ENCODE measurements around the gene HOXA11. TPM values are rescaled to one million over a fixed set of nuclear protein-coding genes. Genes with fewer than 3 reads are reported as not detected.

The HOXA11 gene
- total and polyA plus RNA-seq, 10 of the 15 experiments (the other 5 are each of a cell fraction or from before 2014, with no cell fraction given), result not detected

- TF ChIP-seq, protein P1, sequence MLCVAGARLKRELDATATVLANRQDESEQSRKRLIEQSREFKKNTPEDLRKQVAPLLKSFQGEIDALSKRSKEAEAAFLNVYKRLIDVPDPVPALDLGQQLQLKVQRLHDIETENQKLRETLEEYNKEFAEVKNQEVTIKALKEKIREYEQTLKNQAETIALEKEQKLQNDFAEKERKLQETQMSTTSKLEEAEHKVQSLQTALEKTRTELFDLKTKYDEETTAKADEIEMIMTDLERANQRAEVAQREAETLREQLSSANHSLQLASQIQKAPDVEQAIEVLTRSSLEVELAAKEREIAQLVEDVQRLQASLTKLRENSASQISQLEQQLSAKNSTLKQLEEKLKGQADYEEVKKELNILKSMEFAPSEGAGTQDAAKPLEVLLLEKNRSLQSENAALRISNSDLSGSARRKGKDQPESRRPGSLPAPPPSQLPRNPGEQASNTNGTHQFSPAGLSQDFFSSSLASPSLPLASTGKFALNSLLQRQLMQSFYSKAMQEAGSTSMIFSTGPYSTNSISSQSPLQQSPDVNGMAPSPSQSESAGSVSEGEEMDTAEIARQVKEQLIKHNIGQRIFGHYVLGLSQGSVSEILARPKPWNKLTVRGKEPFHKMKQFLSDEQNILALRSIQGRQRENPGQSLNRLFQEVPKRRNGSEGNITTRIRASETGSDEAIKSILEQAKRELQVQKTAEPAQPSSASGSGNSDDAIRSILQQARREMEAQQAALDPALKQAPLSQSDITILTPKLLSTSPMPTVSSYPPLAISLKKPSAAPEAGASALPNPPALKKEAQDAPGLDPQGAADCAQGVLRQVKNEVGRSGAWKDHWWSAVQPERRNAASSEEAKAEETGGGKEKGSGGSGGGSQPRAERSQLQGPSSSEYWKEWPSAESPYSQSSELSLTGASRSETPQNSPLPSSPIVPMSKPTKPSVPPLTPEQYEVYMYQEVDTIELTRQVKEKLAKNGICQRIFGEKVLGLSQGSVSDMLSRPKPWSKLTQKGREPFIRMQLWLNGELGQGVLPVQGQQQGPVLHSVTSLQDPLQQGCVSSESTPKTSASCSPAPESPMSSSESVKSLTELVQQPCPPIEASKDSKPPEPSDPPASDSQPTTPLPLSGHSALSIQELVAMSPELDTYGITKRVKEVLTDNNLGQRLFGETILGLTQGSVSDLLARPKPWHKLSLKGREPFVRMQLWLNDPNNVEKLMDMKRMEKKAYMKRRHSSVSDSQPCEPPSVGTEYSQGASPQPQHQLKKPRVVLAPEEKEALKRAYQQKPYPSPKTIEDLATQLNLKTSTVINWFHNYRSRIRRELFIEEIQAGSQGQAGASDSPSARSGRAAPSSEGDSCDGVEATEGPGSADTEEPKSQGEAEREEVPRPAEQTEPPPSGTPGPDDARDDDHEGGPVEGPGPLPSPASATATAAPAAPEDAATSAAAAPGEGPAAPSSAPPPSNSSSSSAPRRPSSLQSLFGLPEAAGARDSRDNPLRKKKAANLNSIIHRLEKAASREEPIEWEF (IDR thresholded peaks at IDR 0.05; ENCODE audit: insufficient replicate concordance, low read depth, low read length), result no peak
- TF ChIP-seq RB1 (IDR thresholded peaks at IDR 0.05; ENCODE audit: borderline replicate concordance) (peak; percentile 89; the same call in 1 of the 2 replicates), SMC3 (IDR thresholded peaks at IDR 0.05; ENCODE audit: borderline replicate concordance, low read length) (peak; percentile 71), CBX3 (IDR thresholded peaks at IDR 0.05; ENCODE audit: borderline replicate concordance, low read depth) (no peak), SUZ12 (IDR thresholded peaks at IDR 0.05; ENCODE audit: unreplicated experiment) (no peak), LARP7 (IDR thresholded peaks at IDR 0.05) (peak; percentile 23; the same call in 1 of the 2 replicates), MXI1 (IDR thresholded peaks at IDR 0.05; ENCODE audit: low read depth, low read length) (peak; percentile 43; the same call in 1 of the 2 replicates), PAX8 (IDR thresholded peaks at IDR 0.05) (no peak), ATF7 (IDR thresholded peaks at IDR 0.05; ENCODE audit: low read depth) (no peak), KLF5 (IDR thresholded peaks at IDR 0.05; ENCODE audit: partially characterized antibody) (peak; percentile 46), HDAC6 (IDR thresholded peaks at IDR 0.05; ENCODE audit: unreplicated experiment) (no peak), NR2C1 (IDR thresholded peaks at IDR 0.05) (peak; percentile 37; the same call in 1 of the 2 replicates), CBFB (IDR thresholded peaks at IDR 0.05; ENCODE audit: low read depth) (no peak), CHD2 (IDR thresholded peaks at IDR 0.05; ENCODE audit: borderline replicate concordance, low read depth, low read length) (no peak), NBN (IDR thresholded peaks at IDR 0.05) (0 out of 2 replicates have a peak, but pooled peaks have one; percentile 21), RAD21 (IDR thresholded peaks at IDR 0.05; ENCODE audit: insufficient read depth, low read depth, low read length) (peak; percentile 70), BCLAF1 (IDR thresholded peaks at IDR 0.05) (no peak), POLR2A (IDR thresholded peaks at IDR 0.05; ENCODE audit: low read depth, low read length) (no peak)
- TF ChIP-seq, protein P2, sequence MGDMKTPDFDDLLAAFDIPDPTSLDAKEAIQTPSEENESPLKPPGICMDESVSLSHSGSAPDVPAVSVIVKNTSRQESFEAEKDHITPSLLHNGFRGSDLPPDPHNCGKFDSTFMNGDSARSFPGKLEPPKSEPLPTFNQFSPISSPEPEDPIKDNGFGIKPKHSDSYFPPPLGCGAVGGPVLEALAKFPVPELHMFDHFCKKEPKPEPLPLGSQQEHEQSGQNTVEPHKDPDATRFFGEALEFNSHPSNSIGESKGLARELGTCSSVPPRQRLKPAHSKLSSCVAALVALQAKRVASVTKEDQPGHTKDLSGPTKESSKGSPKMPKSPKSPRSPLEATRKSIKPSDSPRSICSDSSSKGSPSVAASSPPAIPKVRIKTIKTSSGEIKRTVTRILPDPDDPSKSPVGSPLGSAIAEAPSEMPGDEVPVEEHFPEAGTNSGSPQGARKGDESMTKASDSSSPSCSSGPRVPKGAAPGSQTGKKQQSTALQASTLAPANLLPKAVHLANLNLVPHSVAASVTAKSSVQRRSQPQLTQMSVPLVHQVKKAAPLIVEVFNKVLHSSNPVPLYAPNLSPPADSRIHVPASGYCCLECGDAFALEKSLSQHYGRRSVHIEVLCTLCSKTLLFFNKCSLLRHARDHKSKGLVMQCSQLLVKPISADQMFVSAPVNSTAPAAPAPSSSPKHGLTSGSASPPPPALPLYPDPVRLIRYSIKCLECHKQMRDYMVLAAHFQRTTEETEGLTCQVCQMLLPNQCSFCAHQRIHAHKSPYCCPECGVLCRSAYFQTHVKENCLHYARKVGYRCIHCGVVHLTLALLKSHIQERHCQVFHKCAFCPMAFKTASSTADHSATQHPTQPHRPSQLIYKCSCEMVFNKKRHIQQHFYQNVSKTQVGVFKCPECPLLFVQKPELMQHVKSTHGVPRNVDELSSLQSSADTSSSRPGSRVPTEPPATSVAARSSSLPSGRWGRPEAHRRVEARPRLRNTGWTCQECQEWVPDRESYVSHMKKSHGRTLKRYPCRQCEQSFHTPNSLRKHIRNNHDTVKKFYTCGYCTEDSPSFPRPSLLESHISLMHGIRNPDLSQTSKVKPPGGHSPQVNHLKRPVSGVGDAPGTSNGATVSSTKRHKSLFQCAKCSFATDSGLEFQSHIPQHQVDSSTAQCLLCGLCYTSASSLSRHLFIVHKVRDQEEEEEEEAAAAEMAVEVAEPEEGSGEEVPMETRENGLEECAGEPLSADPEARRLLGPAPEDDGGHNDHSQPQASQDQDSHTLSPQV (IDR thresholded peaks at IDR 0.05), result no peak
Measured at GRCh38 chr7:27160546-27161213, 24.4 kb downstream of the HOXA11 start (continued).
